Measurements from ENCODE around the gene TMEM132C. TPM values are rescaled to one million over a fixed set of nuclear protein-coding genes. Genes with fewer than 3 reads are reported as not detected.

Gene TMEM132C
- total RNA-seq, 6 experiments from 2014 or later, result not detected

DNA sequence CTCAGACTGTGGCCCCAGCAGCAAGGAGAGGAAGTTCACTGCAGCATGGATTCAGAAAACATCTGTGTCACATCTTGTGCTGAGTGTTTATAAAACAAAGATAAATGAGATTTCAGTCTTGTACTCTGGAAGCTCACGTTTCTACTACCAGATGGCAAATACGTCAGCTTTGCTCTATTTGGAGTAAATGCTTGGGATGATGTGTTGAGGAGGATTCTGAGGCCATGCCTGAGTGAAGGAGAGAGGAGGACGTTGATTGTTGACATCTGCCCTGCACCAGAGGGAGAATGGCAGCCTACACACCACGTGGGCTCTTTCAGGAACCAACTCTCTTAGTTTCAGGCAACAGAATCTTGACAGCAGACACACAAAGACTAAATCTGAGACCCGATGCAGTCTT, 188.9 kb downstream of the TMEM132C start:
- no peak for DNase-seq
- H3K9me3 Mint-ChIP-seq, result peaks cover 56% of the 10 kb centered on the region
- H3K36me3 Mint-ChIP-seq (ENCODE audit: low read depth), result peaks cover 13% of the 10 kb centered on the region; the same call in 1 of the 2 replicates
- no peak overlapping the region for H3K4me3 Mint-ChIP-seq
- no peaks in the 10 kb centered on the region; the same call in none of the 2 replicates for H3K27me3 Mint-ChIP-seq (ENCODE audit: insufficient read depth)
- TF ChIP-seq, protein P1, sequence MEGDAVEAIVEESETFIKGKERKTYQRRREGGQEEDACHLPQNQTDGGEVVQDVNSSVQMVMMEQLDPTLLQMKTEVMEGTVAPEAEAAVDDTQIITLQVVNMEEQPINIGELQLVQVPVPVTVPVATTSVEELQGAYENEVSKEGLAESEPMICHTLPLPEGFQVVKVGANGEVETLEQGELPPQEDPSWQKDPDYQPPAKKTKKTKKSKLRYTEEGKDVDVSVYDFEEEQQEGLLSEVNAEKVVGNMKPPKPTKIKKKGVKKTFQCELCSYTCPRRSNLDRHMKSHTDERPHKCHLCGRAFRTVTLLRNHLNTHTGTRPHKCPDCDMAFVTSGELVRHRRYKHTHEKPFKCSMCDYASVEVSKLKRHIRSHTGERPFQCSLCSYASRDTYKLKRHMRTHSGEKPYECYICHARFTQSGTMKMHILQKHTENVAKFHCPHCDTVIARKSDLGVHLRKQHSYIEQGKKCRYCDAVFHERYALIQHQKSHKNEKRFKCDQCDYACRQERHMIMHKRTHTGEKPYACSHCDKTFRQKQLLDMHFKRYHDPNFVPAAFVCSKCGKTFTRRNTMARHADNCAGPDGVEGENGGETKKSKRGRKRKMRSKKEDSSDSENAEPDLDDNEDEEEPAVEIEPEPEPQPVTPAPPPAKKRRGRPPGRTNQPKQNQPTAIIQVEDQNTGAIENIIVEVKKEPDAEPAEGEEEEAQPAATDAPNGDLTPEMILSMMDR (IDR thresholded peaks at IDR 0.05), result no peak
- no peak overlapping the region for H3K27ac Mint-ChIP-seq
- no peaks in the 10 kb centered on the region for H3K4me1 Mint-ChIP-seq (ENCODE audit: low read depth)

DNA sequence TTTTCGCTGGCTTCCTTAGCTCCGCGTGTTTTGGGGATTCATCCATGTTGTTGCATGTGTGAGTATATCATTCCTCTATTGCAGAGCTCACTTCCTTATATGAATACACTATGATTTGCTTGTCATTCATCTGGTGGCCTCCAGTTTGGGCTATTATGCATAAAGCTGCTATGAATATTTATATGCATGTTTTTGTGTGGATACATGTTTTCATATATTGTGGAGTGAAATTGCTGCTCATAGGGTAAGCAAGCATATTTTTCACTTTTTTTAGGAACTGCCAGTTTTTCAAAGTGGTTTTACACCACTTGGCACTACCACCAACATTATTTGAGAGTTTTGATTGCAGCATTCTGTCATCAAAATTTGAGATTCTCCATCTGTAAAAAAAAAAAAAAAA, 190.0 kb downstream of the TMEM132C start:
- Mint-ChIP-seq H3K4me3 (no peak overlapping the region), H3K4me1 (ENCODE audit: low read depth) (no peaks in the 10 kb centered on the region), H3K36me3 (ENCODE audit: low read depth) (peaks cover 13% of the 10 kb centered on the region; the same call in 1 of the 2 replicates), H3K27me3 (ENCODE audit: insufficient read depth) (no peaks in the 10 kb centered on the region; the same call in none of the 2 replicates), H3K27ac (no peak overlapping the region), H3K9me3 (peaks cover 51% of the 10 kb centered on the region)
- TF ChIP-seq, protein P1 (IDR thresholded peaks at IDR 0.05), result no peak
- no peak for DNase-seq

DNA sequence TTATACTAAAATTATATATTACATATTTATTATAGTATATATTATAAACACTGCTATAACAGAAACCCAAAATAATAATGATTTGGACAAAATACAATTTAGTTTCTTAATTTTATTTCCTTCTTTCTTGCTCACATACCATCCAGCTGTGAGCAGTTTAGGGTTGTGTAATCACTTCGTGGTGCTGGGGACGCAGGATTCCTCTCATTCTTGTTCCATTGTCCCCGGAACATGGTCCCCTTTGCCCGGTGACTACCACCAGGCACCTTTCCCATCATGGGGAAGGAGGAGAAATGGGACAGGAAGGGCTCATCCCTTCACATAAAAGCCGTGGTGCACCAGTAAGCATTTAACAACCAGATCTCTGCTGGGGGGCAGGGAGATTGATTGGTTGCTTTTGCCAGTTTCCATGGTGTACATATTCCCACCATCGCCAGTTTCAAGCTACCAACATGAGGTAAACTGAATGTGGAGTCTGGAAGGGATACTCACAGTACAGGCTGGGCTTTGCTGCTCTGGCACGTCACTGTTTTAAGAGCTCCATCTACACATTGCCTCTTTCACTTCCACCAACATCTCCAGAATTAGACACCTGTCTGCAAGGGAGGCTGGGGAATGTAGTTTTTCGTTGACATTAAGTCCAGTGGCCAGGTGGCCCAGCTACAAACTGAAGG, 191.5 kb downstream of the TMEM132C start:
- peaks cover 56% of the 10 kb centered on the region for H3K9me3 Mint-ChIP-seq
- TF ChIP-seq, protein P1 (IDR thresholded peaks at IDR 0.05), result no peak
- no peak overlapping the region for H3K27ac Mint-ChIP-seq
- H3K4me1 Mint-ChIP-seq (ENCODE audit: low read depth), result no peaks in the 10 kb centered on the region
- no peak for DNase-seq
- no peak overlapping the region for H3K4me3 Mint-ChIP-seq
- peaks cover 13% of the 10 kb centered on the region; the same call in 1 of the 2 replicates for H3K36me3 Mint-ChIP-seq (ENCODE audit: low read depth)
- H3K27me3 Mint-ChIP-seq (ENCODE audit: insufficient read depth), result no peaks in the 10 kb centered on the region; the same call in none of the 2 replicates

DNA sequence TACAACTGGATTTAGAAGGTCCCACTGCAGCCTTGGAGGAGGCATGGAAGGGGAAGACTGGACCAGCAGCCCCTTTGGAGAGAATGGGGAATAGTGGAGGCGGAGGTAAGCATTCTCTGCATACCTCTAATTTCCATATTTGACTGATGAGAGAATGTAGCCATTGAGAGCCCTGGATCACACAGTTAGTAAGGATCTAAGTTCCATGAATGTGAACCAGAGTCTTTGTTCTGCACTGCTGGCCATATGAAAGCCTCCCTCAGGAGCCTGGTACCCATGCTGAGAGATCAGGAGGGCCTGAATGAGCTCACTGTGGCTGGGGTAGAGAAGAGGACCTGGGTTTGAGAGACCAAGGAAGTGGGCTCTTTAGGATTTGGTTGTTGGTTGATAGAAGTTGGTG, 192.1 kb downstream of the TMEM132C start:
- Mint-ChIP-seq H3K4me1 (ENCODE audit: low read depth) (no peaks in the 10 kb centered on the region), H3K36me3 (ENCODE audit: low read depth) (peaks cover 13% of the 10 kb centered on the region; the same call in 1 of the 2 replicates), H3K27ac (no peak overlapping the region), H3K27me3 (ENCODE audit: insufficient read depth) (no peaks in the 10 kb centered on the region; the same call in 1 of the 2 replicates), H3K9me3 (peaks cover 59% of the 10 kb centered on the region), H3K4me3 (no peak overlapping the region)
- no peak for DNase-seq
- TF ChIP-seq, protein P1 (IDR thresholded peaks at IDR 0.05), result no peak

DNA sequence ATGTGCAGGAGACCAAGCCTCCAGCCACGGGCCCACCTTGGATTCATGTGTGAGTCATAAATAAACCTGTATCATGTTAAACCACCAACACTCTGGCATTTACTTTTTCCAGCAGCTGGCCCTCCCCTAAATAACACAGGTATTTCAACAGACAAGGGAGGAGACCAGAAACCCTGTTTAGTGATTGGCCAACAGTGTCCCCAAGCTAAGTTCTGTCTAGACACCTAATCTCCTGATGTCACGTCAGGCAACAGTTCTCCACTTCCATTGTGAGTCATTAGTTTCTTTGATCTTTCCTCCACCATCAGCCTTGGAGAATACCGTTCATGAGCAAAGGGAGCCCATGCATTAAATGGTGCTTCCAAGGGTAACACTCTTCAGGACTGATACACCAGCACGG, 196.9 kb downstream of the TMEM132C start:
- no peak for DNase-seq
- Mint-ChIP-seq H3K27ac (no peak overlapping the region), H3K27me3 (ENCODE audit: insufficient read depth) (no peaks in the 10 kb centered on the region; the same call in none of the 2 replicates), H3K4me3 (no peak overlapping the region), H3K36me3 (ENCODE audit: low read depth) (peaks cover 11% of the 10 kb centered on the region; the same call in 1 of the 2 replicates), H3K9me3 (peaks cover 72% of the 10 kb centered on the region), H3K4me1 (ENCODE audit: low read depth) (no peaks in the 10 kb centered on the region)
- TF ChIP-seq, protein P1 (IDR thresholded peaks at IDR 0.05), result no peak

Measured in HFFc6 (cell line).